Measurements from ENCODE around the gene CDH8.

- TF ChIP-seq CTCF (IDR thresholded peaks at IDR 0.05) (no peak), EZH2phosphoT487 (IDR thresholded peaks at IDR 0.05) (no peak)
Observed at GRCh38 chr16:62020681-62021080, 15.6 kb downstream of the CDH8 start.

Measured in neural progenitor cell (in vitro differentiated cells).